ENCODE results near the gene CARD10.

The CARD10 gene

DNA sequence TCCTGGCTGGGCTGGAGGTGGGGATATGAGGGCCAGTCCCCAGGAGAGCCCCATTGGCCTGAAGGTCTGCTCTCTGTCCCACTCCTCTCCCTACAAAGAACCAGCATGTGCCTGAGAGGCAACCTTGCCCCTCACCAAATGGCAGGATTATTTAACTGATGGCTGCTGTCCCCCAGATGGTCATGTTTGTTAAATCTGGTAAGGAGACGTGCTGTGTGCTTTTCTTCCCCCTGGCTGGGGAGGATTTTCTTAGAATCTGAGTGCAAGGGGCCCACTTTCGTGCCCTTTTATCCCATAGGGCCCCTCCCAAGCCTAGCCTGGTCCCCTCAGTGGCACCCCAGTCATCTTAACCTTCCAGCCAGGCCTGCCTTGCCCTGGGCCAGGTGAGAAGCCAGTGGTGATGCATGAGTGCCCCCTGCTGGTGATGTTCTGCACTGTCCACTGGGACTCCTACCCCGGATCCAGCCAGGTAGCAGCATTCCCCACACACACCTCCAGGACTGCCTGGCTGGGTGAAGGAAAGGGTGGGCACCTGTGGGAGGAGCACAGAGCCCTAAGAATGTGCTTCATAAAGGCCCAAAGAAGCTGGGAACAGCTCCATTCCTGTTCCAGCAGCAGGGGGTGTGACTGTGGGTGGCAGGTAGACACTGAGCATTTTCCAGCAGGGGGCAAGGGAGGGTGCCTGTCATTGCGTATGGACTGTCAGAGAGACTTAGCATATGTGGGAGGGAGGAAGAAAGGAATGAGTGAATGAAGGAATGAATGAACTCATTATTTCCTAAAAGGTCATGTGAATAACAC is 61.9 kb downstream of the CARD10 start:
- peak; percentile 65 for DNase-seq (ENCODE audit: low spot score)
- Mint-ChIP-seq H3K9me3 (no peaks in the 10 kb centered on the region), H3K27me3 (ENCODE audit: low read depth) (no peaks in the 10 kb centered on the region), H3K36me3 (ENCODE audit: low read depth) (peaks cover 7% of the 10 kb centered on the region), H3K4me3 (no peak overlapping the region), H3K27ac (no peak overlapping the region), H3K4me1 (ENCODE audit: low read depth) (peaks cover 3% of the 10 kb centered on the region)

DNA sequence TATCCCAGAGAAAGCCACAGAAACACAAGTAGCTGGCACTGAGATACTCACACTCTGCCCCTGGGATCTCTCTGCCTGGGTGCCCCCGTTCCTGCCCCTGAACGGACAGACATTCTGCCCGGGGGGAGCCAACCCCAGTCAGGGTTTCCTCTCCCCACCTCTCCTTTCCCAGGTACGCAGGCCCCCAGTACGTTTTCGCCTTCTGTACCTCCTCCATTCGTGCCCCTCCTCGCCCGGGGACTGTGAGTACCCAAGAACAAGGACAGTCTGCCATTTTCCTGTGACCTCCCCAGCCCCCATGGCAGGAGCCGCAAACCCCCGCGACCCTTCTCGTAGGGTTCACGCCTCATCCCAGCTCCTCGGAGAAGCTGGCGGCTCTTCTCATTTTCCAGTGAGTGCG is 62.9 kb downstream of the CARD10 start:
- H3K36me3 Mint-ChIP-seq (ENCODE audit: low read depth) = peaks cover 7% of the 10 kb centered on the region
- H3K4me1 Mint-ChIP-seq (ENCODE audit: low read depth) = peaks cover 3% of the 10 kb centered on the region
- no peak for DNase-seq (ENCODE audit: low spot score)
- no peak overlapping the region for H3K27ac Mint-ChIP-seq
- no peaks in the 10 kb centered on the region for H3K9me3 Mint-ChIP-seq
- no peak overlapping the region for H3K4me3 Mint-ChIP-seq
- no peaks in the 10 kb centered on the region for H3K27me3 Mint-ChIP-seq (ENCODE audit: low read depth)

DNA sequence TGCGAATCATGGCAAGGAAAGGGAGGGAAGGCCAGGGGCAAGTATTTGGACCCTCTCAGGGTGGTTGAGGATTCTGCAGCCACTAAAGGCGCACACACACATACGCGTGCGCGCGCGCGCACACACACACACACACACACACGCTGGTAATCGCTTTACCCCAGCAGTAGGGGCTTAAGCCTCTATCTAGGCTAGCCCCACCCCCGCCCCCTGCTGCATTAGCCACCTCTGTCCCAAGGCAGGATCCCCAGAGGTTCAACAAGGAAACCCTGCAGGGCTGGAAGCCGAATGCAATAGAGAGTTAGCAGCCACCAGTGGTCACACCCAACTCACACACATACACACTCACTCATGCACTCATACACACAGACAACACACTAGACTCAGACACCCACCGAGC is 63.3 kb downstream of the CARD10 start:
- Mint-ChIP-seq H3K9me3 (no peaks in the 10 kb centered on the region), H3K36me3 (ENCODE audit: low read depth) (peaks cover 7% of the 10 kb centered on the region), H3K4me1 (ENCODE audit: low read depth) (peaks cover 3% of the 10 kb centered on the region), H3K27me3 (ENCODE audit: low read depth) (no peaks in the 10 kb centered on the region), H3K27ac (no peak overlapping the region), H3K4me3 (no peak overlapping the region)
- DNase-seq (ENCODE audit: low spot score) = no peak

DNA sequence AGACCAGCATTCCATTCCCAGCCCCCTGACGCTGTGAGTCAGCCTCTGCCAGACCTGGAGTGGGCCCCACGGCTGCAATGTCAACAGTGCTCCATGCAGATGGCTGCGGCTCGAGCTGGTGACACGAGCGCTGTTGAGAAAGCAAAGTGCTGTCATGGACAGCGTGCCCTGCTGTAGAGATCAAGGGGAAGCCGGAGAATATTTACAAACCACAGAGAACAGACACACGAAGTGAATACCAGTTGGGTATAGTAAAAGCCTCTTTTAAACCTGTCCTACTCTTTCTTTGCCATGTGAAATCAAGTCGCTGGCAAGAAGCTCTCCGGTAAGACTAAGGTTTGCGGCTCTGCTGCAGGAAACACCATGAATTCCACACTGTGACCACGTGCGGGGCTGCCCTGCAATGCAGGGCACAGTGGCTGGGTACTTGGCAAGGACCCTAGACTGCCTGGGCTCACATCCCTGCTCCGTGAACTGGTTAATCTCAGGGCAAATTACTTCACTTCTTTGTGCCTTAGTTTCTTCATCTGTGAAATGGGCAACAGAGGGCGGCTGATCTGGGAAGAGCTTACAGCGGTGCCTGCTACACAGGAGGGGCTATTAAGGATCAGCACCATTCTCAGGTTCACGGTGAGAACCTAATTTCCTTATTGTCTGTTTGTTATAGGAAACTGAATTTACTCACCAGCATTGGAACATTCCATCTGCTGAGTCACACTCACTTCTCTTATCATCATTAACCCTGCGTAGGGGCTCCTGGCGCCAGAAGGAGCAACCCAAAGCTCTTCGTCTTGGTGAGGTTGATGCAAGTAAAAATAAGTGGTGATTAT is 64.1 kb downstream of the CARD10 start:
- H3K36me3 Mint-ChIP-seq (ENCODE audit: low read depth) = peaks cover 4% of the 10 kb centered on the region
- no peak overlapping the region for H3K4me3 Mint-ChIP-seq
- H3K4me1 Mint-ChIP-seq (ENCODE audit: low read depth) = peaks cover 11% of the 10 kb centered on the region
- no peak overlapping the region for H3K27ac Mint-ChIP-seq
- no peak for DNase-seq (ENCODE audit: low spot score)
- H3K27me3 Mint-ChIP-seq (ENCODE audit: low read depth) = no peaks in the 10 kb centered on the region
- H3K9me3 Mint-ChIP-seq = no peaks in the 10 kb centered on the region

DNA sequence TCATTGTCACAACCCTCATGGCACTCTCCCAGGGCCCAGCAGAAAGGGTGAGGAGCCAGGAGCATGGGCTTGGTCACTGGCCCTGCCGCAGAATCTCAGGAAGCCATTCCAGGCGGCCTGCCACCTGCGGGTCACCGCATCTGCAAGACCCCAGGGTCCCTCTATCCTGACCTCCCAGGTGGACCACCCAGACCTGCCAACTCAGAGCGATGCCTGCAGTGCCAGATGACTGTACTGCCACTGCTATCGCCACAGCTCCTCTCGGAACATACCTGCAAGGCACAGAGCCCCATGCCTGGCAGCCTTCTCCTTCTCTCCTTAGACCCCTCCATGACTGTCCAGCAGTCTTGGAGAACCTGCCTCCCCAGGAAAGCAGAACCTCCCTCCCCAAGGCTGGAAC is 65.5 kb downstream of the CARD10 start:
- Mint-ChIP-seq H3K27ac (no peak overlapping the region), H3K9me3 (no peaks in the 10 kb centered on the region), H3K27me3 (ENCODE audit: low read depth) (no peaks in the 10 kb centered on the region), H3K36me3 (ENCODE audit: low read depth) (no peaks in the 10 kb centered on the region), H3K4me1 (ENCODE audit: low read depth) (peaks cover 11% of the 10 kb centered on the region), H3K4me3 (no peak overlapping the region)
- no peak for DNase-seq (ENCODE audit: low spot score)

DNA sequence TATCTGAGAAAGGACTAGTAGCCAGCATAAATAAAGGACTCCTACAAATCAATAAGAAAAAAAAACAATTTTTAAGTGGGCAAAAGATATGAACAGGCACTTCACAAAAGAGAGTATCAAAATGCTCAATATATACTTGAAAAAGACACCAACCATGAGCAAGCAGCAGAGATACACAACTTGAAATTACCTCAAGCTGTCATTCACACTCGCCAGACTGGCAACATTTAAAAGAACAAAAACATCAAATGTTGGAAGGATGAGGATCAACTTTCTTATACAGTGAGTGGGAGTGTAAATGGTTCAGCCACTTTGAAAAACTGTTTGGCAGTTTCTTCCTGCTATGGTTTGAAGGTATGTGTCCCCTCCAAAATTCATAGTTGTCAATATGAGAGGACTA is 68.0 kb downstream of the CARD10 start:
- no peaks in the 10 kb centered on the region for H3K9me3 Mint-ChIP-seq
- no peaks in the 10 kb centered on the region for H3K27me3 Mint-ChIP-seq (ENCODE audit: low read depth)
- H3K27ac Mint-ChIP-seq = no peak overlapping the region
- H3K36me3 Mint-ChIP-seq (ENCODE audit: low read depth) = no peaks in the 10 kb centered on the region
- H3K4me1 Mint-ChIP-seq (ENCODE audit: low read depth) = peaks cover 8% of the 10 kb centered on the region
- no peak overlapping the region for H3K4me3 Mint-ChIP-seq
- DNase-seq (ENCODE audit: low spot score) = no peak

DNA sequence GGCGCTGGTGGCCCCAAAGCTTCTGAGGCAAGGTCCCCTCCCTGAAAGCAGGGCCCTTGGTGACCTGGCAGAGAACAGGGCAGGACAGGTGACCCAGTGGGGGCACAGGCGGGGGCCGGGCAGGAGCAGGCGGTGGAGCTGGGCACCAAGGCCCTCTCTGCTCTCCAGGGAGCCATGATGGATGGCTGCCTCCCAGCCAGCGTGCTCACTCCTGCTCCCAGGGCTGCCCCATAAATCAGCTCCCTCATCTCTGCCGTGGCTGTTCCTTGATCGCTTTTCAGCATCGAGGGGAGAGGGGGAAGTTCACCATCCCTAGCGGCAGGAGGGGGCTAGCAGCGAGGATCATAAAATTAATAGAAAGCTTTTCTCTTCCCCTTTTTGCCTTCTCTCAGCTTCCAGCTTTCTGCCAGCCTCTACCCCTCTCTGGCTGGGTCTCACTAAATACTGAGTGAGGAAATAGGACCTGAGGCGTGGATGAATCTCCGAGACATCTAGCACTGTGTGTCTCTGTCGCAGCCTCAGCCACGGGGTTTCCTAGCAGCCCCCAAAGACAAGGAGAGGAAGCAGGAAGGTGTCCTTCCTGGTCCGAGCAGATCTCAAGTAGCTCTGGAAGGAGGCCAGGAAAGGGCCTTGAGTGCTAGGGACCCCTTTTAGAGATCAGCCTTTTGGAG is 69.7 kb downstream of the CARD10 start:
- no peak overlapping the region for H3K4me3 Mint-ChIP-seq
- peaks cover 8% of the 10 kb centered on the region for H3K4me1 Mint-ChIP-seq (ENCODE audit: low read depth)
- H3K27me3 Mint-ChIP-seq (ENCODE audit: low read depth) = no peaks in the 10 kb centered on the region
- DNase-seq (ENCODE audit: low spot score) = no peak
- no peaks in the 10 kb centered on the region for H3K9me3 Mint-ChIP-seq
- H3K27ac Mint-ChIP-seq = no peak overlapping the region
- no peaks in the 10 kb centered on the region for H3K36me3 Mint-ChIP-seq (ENCODE audit: low read depth)

DNA sequence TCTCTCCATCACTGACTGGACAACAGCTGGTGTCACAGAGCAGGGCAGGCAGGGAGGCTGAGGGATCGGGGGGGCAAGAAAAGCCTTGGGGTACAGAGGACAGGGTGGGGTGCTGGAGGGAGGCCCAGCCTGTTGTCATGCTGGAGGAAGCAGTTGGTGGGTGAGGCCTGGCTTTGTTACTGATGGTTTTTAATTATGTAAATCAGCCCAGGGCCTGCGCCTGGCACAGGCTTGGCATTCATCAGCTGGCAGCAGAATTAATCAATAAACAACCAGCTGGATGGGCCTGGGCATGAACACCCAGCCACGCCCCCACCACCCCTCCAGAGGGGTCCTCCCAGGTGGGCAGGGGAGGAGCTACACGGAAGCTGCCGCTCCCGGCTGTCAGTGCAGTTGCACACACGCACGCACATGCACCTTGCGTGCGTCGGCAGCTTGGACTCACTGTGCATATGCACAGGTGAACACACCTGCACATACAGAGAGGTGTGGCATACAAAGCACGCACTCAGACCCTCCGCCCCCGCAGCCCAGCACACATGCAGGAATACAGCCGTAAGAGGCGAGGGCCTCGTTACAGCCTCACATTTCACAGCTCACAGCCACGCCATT is 70.6 kb downstream of the CARD10 start:
- no peaks in the 10 kb centered on the region for H3K9me3 Mint-ChIP-seq

DNA sequence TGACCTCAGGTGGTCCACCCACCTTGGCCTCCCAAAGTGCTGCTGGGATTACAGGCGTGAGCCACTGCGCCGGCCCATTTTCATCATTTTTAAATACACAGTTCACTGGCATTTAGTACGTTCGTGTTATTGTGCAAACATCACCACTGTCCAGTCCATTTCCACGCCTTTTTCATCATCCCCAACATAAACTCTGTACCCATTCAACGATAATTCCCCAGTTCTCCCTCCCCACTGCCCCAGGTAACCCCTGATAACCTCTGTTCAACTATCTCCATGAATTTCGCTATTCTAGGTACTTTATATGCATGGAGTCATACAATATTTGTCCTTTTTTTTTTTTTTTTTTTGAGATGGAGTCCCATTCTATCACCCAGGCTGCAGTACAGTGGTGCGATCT is 73.7 kb downstream of the CARD10 start:
- Mint-ChIP-seq H3K4me3 (no peak overlapping the region), H3K9me3 (peaks cover 5% of the 10 kb centered on the region), H3K4me1 (ENCODE audit: low read depth) (peaks cover 7% of the 10 kb centered on the region), H3K27ac (no peak overlapping the region), H3K27me3 (ENCODE audit: low read depth) (peaks cover 4% of the 10 kb centered on the region), H3K36me3 (ENCODE audit: low read depth) (no peaks in the 10 kb centered on the region)
- DNase-seq (ENCODE audit: low spot score) = no peak

More for the DNA sequence above, 70.6 kb downstream of the CARD10 start:
- H3K4me1 Mint-ChIP-seq (ENCODE audit: low read depth) = peaks cover 8% of the 10 kb centered on the region
- DNase-seq (ENCODE audit: low spot score) = no peak
- no peaks in the 10 kb centered on the region for H3K27me3 Mint-ChIP-seq (ENCODE audit: low read depth)
- no peak overlapping the region for H3K4me3 Mint-ChIP-seq
- H3K36me3 Mint-ChIP-seq (ENCODE audit: low read depth) = no peaks in the 10 kb centered on the region
- no peak overlapping the region for H3K27ac Mint-ChIP-seq

DNA sequence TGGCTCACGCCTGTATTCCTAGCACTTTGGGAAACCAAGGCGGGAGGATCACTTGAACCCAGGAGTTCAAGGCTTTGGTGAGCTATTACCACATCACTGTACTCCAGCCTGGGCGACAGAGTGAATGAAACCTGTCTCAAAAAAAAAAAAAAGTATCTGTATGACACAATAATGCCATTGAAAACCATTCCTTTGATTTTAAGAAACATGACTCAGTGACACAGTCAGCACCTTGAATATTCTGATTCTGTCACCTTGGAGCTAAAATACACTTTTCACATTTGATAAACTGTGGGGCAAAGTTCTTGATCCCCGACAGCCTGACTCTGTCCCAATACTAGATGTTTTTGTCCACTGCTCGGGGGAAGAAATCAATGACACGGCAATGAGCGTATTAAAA is 75.2 kb downstream of the CARD10 start:
- H3K4me3 Mint-ChIP-seq = no peak overlapping the region
- peaks cover 3% of the 10 kb centered on the region for H3K4me1 Mint-ChIP-seq (ENCODE audit: low read depth)
- H3K36me3 Mint-ChIP-seq (ENCODE audit: low read depth) = no peaks in the 10 kb centered on the region
- peaks cover 5% of the 10 kb centered on the region for H3K9me3 Mint-ChIP-seq
- H3K27me3 Mint-ChIP-seq (ENCODE audit: low read depth) = peaks cover 9% of the 10 kb centered on the region
- DNase-seq (ENCODE audit: low spot score) = no peak
- H3K27ac Mint-ChIP-seq = no peak overlapping the region

DNA sequence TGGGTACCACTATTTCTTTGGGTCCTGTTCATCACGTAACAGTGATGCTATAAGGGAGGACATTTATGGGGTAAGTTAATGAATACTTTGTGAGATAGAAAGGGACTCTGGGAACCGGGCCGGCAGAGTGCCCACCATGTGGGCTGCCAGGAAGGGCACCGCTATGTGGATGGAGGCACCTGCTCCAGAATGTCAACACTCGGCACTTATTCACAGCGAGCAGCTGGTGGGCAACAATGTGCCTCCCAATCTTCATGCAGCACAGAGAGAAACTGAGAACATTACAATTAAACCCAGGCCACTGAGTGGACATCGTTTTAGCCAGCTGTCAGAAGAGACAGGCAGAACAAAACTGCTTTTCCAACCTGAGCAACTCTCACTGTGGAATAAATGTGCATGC is 76.1 kb downstream of the CARD10 start:
- H3K4me1 Mint-ChIP-seq (ENCODE audit: low read depth) = peaks cover 3% of the 10 kb centered on the region
- no peak for DNase-seq (ENCODE audit: low spot score)
- H3K4me3 Mint-ChIP-seq = no peak overlapping the region
- peaks cover 5% of the 10 kb centered on the region for H3K9me3 Mint-ChIP-seq
- peaks cover 9% of the 10 kb centered on the region for H3K27me3 Mint-ChIP-seq (ENCODE audit: low read depth)
- no peaks in the 10 kb centered on the region for H3K36me3 Mint-ChIP-seq (ENCODE audit: low read depth)
- no peak overlapping the region for H3K27ac Mint-ChIP-seq

DNA sequence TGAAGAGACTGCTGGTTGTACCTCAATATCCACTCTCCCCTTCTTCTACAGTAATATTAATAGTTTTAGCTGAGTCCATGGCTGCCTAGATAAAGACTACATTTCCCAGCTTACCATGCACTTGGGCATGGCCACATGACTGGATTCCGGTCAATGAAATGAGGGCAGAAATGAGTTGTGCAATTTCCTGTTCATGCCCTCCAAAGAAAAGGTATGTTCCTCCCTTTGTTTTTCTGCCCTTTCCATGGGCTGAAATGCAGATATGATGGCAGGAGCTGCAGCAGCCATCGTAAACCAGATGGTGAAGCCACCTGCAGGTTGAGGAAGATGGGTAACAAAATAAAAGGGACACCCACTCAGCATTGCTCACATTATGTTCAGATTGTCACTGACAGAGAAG is 76.7 kb downstream of the CARD10 start:
- peaks cover 3% of the 10 kb centered on the region for H3K4me1 Mint-ChIP-seq (ENCODE audit: low read depth)
- H3K27ac Mint-ChIP-seq = no peak overlapping the region
- no peak for DNase-seq (ENCODE audit: low spot score)
- no peak overlapping the region for H3K4me3 Mint-ChIP-seq
- peaks cover 9% of the 10 kb centered on the region for H3K27me3 Mint-ChIP-seq (ENCODE audit: low read depth)
- H3K9me3 Mint-ChIP-seq = peaks cover 5% of the 10 kb centered on the region
- no peaks in the 10 kb centered on the region for H3K36me3 Mint-ChIP-seq (ENCODE audit: low read depth)

DNA sequence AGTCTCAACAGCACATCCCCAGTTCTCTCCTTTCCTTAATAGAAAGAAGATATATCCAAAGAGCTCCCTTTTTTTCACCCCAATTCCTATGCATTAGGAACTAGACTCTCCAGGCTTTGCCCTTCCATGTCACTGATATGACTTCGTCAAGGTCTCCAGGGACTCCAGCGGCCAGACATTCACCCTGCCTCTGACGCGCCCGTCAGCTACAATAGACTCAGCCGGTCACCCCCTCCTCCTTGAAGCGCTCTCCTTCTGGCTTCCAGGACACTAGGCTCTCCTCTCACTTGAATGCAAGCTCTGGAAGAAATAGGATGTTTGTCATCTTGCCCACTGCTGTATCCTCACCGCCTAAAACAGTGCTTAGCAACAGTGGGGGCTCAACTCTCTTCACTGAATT is 77.1 kb downstream of the CARD10 start:
- no peak for DNase-seq (ENCODE audit: low spot score)
- Mint-ChIP-seq H3K4me1 (ENCODE audit: low read depth) (peaks cover 3% of the 10 kb centered on the region), H3K27me3 (ENCODE audit: low read depth) (peaks cover 9% of the 10 kb centered on the region), H3K36me3 (ENCODE audit: low read depth) (no peaks in the 10 kb centered on the region), H3K9me3 (peaks cover 5% of the 10 kb centered on the region), H3K4me3 (no peak overlapping the region), H3K27ac (no peak overlapping the region)

DNA sequence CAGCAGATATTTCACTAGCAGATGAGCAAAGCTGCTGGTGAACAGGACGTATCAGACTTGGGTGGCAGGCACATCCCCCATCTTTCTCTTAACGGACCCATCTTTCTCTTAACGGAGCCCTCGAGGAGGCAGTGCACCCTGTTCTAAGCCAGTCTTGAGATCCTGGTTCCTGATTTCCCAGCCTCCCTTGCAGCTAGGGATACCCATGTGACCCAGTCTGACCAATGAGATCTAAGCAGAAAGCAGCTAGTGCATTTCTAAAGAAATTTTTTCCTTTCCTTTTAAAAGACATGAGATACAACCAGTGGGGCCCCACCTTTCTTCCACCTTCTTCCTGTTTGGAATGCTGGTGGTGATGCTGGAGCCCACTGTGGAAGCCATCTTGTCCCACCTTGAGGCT is 78.3 kb downstream of the CARD10 start:
- DNase-seq (ENCODE audit: low spot score) = no peak
- Mint-ChIP-seq H3K9me3 (peaks cover 5% of the 10 kb centered on the region), H3K4me1 (ENCODE audit: low read depth) (peaks cover 3% of the 10 kb centered on the region), H3K27ac (no peak overlapping the region), H3K27me3 (ENCODE audit: low read depth) (peaks cover 9% of the 10 kb centered on the region), H3K4me3 (no peak overlapping the region), H3K36me3 (ENCODE audit: low read depth) (no peaks in the 10 kb centered on the region)
